Nephron progenitor cell (in vitro differentiated cells): ENCODE measurements around the gene JOSD2.

Experiments used
- DNase-seq: peaks from one replicate; pipeline ENCODE4 v3.0.0; 2021
- H3K27ac Mint-ChIP-seq: 2 replicates; pipeline ENCODE4 v1.8.0; 2021; ENCODE audit warnings: mild to moderate bottlenecking, moderate library complexity, mixed read lengths
- H3K27me3 Mint-ChIP-seq: 2 replicates; pipeline ENCODE4 v1.8.0; 2021; ENCODE audit warnings: mild to moderate bottlenecking, low read depth, mixed read lengths; ENCODE audit not compliant: poor library complexity
- H3K36me3 Mint-ChIP-seq: 2 replicates; pipeline ENCODE4 v1.8.0; 2021; ENCODE audit warnings: low read depth, mixed read lengths
- H3K4me1 Mint-ChIP-seq: 2 replicates; pipeline ENCODE4 v1.8.0; 2021; ENCODE audit warnings: mixed read lengths
- H3K4me3 Mint-ChIP-seq: 2 replicates; pipeline ENCODE4 v1.8.0; 2021; ENCODE audit warnings: mild to moderate bottlenecking, moderate library complexity, mixed read lengths
- H3K9me3 Mint-ChIP-seq: 2 replicates; pipeline ENCODE4 v1.8.0; 2021; ENCODE audit warnings: mild to moderate bottlenecking, moderate library complexity, mixed read lengths
- TF ChIP-seq, protein P1 (sequence below): fragments of 200-600 bp; sonication (generic); IDR thresholded peaks from 2 replicates; pipeline ENCODE4 v1.5.0; 2021; ENCODE audit warnings: antibody characterized with exemption

Gene JOSD2

GRCh38 chr19:50556282-50557008 is 45.5 kb upstream of the JOSD2 start:
- TF ChIP-seq, protein P1, sequence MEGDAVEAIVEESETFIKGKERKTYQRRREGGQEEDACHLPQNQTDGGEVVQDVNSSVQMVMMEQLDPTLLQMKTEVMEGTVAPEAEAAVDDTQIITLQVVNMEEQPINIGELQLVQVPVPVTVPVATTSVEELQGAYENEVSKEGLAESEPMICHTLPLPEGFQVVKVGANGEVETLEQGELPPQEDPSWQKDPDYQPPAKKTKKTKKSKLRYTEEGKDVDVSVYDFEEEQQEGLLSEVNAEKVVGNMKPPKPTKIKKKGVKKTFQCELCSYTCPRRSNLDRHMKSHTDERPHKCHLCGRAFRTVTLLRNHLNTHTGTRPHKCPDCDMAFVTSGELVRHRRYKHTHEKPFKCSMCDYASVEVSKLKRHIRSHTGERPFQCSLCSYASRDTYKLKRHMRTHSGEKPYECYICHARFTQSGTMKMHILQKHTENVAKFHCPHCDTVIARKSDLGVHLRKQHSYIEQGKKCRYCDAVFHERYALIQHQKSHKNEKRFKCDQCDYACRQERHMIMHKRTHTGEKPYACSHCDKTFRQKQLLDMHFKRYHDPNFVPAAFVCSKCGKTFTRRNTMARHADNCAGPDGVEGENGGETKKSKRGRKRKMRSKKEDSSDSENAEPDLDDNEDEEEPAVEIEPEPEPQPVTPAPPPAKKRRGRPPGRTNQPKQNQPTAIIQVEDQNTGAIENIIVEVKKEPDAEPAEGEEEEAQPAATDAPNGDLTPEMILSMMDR, result peak; percentile 91
- peak; percentile 98 for DNase-seq
- Mint-ChIP-seq H3K9me3 (no peaks in the 10 kb centered on the region), H3K27me3 (peaks cover 86% of the 10 kb centered on the region), H3K4me3 (peak overlapping the region; percentile 85), H3K4me1 (peaks cover 45% of the 10 kb centered on the region), H3K36me3 (no peaks in the 10 kb centered on the region), H3K27ac (no peak overlapping the region)

- Mint-ChIP-seq H3K36me3 (no peaks in the 10 kb centered on the region), H3K4me3 (peak overlapping the region; percentile 85), H3K9me3 (no peaks in the 10 kb centered on the region), H3K27me3 (peaks cover 84% of the 10 kb centered on the region), H3K27ac (no peak overlapping the region), H3K4me1 (peaks cover 41% of the 10 kb centered on the region)
- TF ChIP-seq, protein P1, result no peak
- no peak for DNase-seq
Measured at GRCh38 chr19:50555450-50556281, 44.7 kb upstream of the JOSD2 start.

DNA sequence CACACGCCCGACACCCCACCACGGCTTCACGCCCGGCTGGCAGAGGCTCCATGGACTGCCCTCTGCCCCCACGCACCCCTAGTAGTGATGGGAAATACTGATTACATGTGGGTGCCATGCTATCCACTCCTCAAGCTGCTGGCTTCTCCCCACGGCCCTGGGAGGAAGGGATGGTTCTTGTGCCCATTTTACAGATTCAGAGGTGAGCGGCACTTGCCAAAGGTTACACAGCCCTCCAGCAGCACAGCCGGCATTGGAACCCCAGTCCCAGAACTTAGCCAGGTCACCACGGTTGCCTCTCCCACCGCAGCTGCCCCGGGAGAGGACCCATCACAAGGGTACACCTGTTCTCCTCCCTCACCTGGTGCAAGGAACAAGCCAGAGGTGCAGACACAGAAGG is 44.0 kb upstream of the JOSD2 start:
- DNase-seq, result no peak
- Mint-ChIP-seq H3K27ac (no peak overlapping the region), H3K36me3 (no peaks in the 10 kb centered on the region), H3K4me1 (peaks cover 48% of the 10 kb centered on the region), H3K27me3 (peaks cover 84% of the 10 kb centered on the region), H3K4me3 (peak overlapping the region; percentile 57), H3K9me3 (no peaks in the 10 kb centered on the region)
- TF ChIP-seq, protein P1, result no peak

DNA sequence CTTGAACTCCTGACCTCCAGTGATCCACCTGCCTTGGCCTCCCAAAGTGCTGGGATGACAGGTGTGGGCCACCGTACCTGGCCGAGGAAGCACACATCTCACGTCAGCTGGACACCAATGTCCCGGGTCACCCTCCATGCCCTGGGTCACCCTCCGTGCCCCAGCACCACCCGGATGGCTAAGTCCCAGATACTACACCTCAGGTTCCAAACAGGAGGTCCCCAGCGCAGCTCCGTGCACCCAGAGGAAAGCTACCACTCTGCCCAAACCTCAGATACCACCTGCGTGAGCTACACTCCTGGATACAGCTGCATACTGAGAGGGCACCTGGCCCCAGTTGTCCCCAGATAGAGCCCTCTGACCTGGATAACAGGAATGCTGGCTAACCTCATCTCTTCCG is 43.2 kb upstream of the JOSD2 start:
- no peak for DNase-seq
- TF ChIP-seq, protein P1, result no peak
- Mint-ChIP-seq H3K9me3 (no peaks in the 10 kb centered on the region), H3K36me3 (no peaks in the 10 kb centered on the region), H3K4me1 (peaks cover 44% of the 10 kb centered on the region), H3K27me3 (peaks cover 83% of the 10 kb centered on the region), H3K27ac (no peak overlapping the region), H3K4me3 (no peak overlapping the region)

DNA sequence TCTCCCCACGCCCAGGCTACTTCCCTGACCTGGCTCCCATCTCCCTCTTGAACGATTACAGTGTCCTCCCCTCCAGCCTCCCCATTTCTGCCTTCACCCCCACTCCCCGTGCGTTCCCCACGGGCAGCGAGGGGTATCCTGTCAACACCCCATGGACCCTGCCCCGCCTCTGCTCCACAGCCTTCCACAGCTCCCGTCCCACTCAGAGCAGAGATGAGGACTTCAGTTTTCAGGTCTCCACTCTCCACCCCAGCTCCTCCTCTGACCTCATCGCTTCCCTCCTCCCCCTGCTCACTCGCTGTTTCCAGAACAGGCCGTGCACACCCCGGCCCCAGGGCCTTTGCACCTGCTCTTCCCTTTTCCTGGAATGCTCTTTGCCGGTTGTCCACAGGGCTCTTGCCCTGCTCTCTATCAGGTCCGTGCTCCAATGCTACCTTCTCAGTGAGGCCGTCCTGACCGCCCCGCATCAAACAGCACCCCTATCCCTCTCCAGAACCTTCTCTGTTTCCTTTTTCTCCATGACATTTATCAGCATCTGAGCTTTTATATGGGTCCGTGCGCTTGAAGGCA is 42.2 kb upstream of the JOSD2 start:
- no peaks in the 10 kb centered on the region for H3K36me3 Mint-ChIP-seq
- no peak for DNase-seq
- H3K27ac Mint-ChIP-seq, result no peak overlapping the region
- no peak overlapping the region for H3K4me3 Mint-ChIP-seq
- no peaks in the 10 kb centered on the region for H3K9me3 Mint-ChIP-seq
- H3K4me1 Mint-ChIP-seq, result peaks cover 44% of the 10 kb centered on the region
- H3K27me3 Mint-ChIP-seq, result peaks cover 77% of the 10 kb centered on the region
- TF ChIP-seq, protein P1, result no peak
